SU-DHL-6 (cell line): ENCODE data around the gene AP1G2.

ENCODE experiments used
- EZH2phosphoT487 ChIP-seq: fragments of 200-600 bp; sonication (generic), shearing (Covaris generic); conservative IDR thresholded peaks from 2 replicates; pipeline ENCODE4 v1.6.1; 2018; ENCODE audit warnings: mild to moderate bottlenecking, antibody characterized with exemption, low read length, moderate library complexity, mixed read lengths
- TF ChIP-seq, protein P1 (sequence below): fragments of 200-600 bp; sonication (generic); IDR thresholded peaks from one replicate; pipeline ENCODE4 v1.5.1; 2017; ENCODE audit warnings: antibody characterized with exemption, mild to moderate bottlenecking, low read length, moderate library complexity; ENCODE audit not compliant: insufficient read depth, poor library complexity, severe bottlenecking

- TF ChIP-seq, protein P1, sequence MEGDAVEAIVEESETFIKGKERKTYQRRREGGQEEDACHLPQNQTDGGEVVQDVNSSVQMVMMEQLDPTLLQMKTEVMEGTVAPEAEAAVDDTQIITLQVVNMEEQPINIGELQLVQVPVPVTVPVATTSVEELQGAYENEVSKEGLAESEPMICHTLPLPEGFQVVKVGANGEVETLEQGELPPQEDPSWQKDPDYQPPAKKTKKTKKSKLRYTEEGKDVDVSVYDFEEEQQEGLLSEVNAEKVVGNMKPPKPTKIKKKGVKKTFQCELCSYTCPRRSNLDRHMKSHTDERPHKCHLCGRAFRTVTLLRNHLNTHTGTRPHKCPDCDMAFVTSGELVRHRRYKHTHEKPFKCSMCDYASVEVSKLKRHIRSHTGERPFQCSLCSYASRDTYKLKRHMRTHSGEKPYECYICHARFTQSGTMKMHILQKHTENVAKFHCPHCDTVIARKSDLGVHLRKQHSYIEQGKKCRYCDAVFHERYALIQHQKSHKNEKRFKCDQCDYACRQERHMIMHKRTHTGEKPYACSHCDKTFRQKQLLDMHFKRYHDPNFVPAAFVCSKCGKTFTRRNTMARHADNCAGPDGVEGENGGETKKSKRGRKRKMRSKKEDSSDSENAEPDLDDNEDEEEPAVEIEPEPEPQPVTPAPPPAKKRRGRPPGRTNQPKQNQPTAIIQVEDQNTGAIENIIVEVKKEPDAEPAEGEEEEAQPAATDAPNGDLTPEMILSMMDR = no peak
- no peak for TF ChIP-seq EZH2phosphoT487
Measured at GRCh38 chr14:23568021-23568599, 519 bp upstream of the AP1G2 start.
